ENCODE measurements around the gene ZFAND6.

Gene ZFAND6

GRCh38 chr15:80159301-80159700 lies 99.8 kb downstream of the ZFAND6 start:
- H3K4me3 ChIP-seq (ENCODE audit: low read depth, low read length) = no peak overlapping the region
- TF ChIP-seq CTCF (IDR thresholded peaks at IDR 0.05; ENCODE audit: control insufficient read depth, extremely low read depth, insufficient read depth) = no peak
- no peak for DNase-seq (ENCODE audit: low read depth)

DNA sequence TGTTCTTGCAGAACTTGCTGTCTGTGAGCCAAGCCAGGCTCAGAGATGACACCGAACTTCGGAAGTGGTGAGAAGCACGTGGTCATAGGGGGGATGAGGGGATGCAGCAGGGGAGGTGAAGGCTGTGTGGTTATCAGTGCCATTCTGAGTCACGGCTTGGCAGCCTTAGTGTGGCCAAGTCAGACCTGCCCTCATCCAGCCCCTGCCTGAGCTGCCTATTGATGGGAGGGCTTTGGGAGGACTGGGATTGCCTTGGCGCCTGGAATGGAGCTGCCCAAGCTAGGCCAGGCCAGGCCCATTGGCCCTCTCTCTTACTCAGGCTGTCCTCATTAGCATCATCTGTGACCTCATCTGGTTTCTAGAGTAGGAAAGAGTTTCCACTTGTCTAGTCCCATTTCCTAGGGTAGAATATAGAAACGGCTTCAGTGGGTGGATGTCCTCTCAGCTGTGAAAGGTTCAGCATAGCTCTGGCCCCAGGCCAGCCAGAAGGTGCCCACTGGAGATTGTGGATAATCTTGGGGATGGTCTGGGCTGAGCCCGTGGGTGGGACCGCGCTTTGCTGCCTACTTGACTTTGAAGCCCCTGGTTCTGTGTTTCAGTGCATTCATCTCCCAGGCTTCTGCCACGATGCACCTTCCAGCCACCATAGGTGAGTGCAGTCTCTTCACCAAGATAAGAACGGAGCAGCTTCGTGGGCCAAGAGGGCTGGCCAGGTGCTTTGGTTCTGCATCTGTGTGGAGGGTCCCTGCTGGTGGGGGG lies 100.5 kb downstream of the ZFAND6 start:
- no peak for DNase-seq (ENCODE audit: low read depth)
- TF ChIP-seq CTCF (IDR thresholded peaks at IDR 0.05; ENCODE audit: control insufficient read depth, extremely low read depth, insufficient read depth) = no peak
- H3K4me3 ChIP-seq (ENCODE audit: low read depth, low read length) = no peak overlapping the region

DNA sequence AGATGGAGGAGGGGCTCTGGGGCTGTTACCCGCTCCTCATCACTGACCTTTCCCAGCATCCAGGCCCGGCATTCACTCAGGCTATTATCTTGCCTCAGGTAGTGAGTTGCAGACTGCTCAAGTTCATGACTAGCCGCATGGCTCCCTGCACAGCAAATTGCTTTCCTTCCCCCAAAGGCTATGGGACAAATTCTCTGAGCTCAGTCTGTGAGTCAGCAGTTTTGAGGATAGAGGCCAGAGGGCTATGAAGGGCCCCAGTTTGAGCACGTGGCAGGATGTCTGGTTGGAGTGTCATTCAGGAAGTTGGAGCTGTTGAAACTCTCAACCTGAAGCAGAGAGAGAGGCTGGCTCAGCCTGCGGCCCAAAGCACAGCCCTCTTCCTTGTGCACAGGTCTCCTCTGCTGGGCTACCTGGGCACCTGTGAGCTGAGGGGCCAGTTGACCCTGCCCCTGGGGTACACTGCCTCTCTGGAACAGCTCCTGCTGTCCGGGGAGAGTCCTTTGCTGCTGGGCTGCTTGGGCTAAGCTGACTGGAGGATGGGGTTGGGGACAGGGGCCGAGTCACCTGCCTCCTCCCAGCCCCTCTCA lies 101.2 kb downstream of the ZFAND6 start:
- DNase-seq (ENCODE audit: low read depth) = no peak
- H3K4me3 ChIP-seq (ENCODE audit: low read depth, low read length) = no peak overlapping the region
- no peak for TF ChIP-seq CTCF (IDR thresholded peaks at IDR 0.05; ENCODE audit: control insufficient read depth, extremely low read depth, insufficient read depth)

- TF ChIP-seq CTCF (IDR thresholded peaks at IDR 0.05; ENCODE audit: control insufficient read depth, extremely low read depth, insufficient read depth) = no peak
These were observed 102.1 kb downstream of the ZFAND6 start for GRCh38 chr15:80161468-80162016.

DNA sequence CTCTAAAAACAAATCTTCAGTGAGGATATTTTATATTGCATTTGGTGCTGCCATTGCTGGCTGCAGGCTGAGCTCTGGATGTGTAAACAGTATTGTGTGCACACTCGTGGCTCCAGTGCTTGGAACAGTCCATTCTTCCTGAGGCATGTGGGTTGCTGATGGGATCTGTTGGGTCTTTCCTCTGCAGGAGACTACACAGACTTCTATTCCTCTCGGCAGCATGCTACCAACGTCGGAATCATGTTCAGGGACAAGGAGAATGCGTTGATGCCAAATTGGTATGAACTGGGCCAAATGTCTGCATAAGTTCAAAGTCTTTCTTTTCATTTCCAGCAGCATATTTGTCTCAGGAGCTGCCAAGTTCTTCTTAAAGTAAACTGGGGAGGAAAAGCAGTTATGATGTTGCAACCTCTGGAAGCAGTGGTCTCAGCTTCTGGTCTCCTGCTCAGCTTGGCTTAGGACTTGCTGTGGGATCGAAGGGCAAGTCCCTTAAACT lies 102.6 kb downstream of the ZFAND6 start:
- H3K4me3 ChIP-seq (ENCODE audit: low read depth, low read length) = no peak overlapping the region
- DNase-seq (ENCODE audit: low read depth) = no peak
- TF ChIP-seq CTCF (IDR thresholded peaks at IDR 0.05; ENCODE audit: control insufficient read depth, extremely low read depth, insufficient read depth) = no peak

More at GRCh38 chr15:80161468-80162016, 102.1 kb downstream of the ZFAND6 start:
- no peak for DNase-seq (ENCODE audit: low read depth)
- H3K4me3 ChIP-seq (ENCODE audit: low read depth, low read length) = no peak overlapping the region

GRCh38 chr15:80163217-80163616 lies 103.7 kb downstream of the ZFAND6 start:
- TF ChIP-seq CTCF (IDR thresholded peaks at IDR 0.05; ENCODE audit: control insufficient read depth, extremely low read depth, insufficient read depth) = no peak
- no peak for DNase-seq (ENCODE audit: low read depth)
- H3K4me3 ChIP-seq (ENCODE audit: low read depth, low read length) = no peak overlapping the region
